Measurements from ENCODE around the gene SUPT5H. TPM values are rescaled to one million over a fixed set of nuclear protein-coding genes. Genes with fewer than 3 reads are reported as not detected.

SUPT5H gene
- total RNA-seq, 3 donors from 2014 or later: 101 to 122 (median 102) TPM

GRCh38 chr19:39422020-39422419 lies 23.4 kb upstream of the SUPT5H start:
- no peak for ATAC-seq
- DNase-seq: no peak
- no peaks in the 10 kb centered on the region for H3K36me3 ChIP-seq (ENCODE audit: low read depth)
- H3K9me3 ChIP-seq: no peaks in the 10 kb centered on the region
- intact Hi-C loops (cut with DNase I, micrococcal nuclease): no loop called here
- no peak overlapping the region for H3K4me3 ChIP-seq
- TF ChIP-seq CTCF (IDR thresholded peaks at IDR 0.05): no peak
- no peaks in the 10 kb centered on the region for H3K4me1 ChIP-seq (ENCODE audit: low read depth)

- no peak for ATAC-seq
- intact Hi-C loops (cut with DNase I, micrococcal nuclease): no loop called here
- TF ChIP-seq CTCF (IDR thresholded peaks at IDR 0.05): no peak
- no peaks in the 10 kb centered on the region for H3K9me3 ChIP-seq
- DNase-seq: peak in 2 of 3 donors; percentile 18 to 44
- no peak overlapping the region for H3K4me3 ChIP-seq
- no peaks in the 10 kb centered on the region for H3K4me1 ChIP-seq (ENCODE audit: low read depth)
- no peaks in the 10 kb centered on the region for H3K36me3 ChIP-seq (ENCODE audit: low read depth)
Measured at GRCh38 chr19:39423258-39424086, 21.9 kb upstream of the SUPT5H start.

- intact Hi-C loops (cut with DNase I, micrococcal nuclease): no loop called here
- no peak for ATAC-seq
Measured at GRCh38 chr19:39424934-39425333, 20.4 kb upstream of the SUPT5H start.

GRCh38 chr19:39425744-39426143 lies 19.6 kb upstream of the SUPT5H start:
- DNase-seq (no peak), ATAC-seq (no peak)

More at GRCh38 chr19:39424934-39425333, 20.4 kb upstream of the SUPT5H start:
- no peaks in the 10 kb centered on the region for H3K9me3 ChIP-seq
- no peaks in the 10 kb centered on the region for H3K36me3 ChIP-seq (ENCODE audit: low read depth)
- no peak for TF ChIP-seq CTCF (IDR thresholded peaks at IDR 0.05)
- no peak overlapping the region for H3K4me3 ChIP-seq
- H3K4me1 ChIP-seq (ENCODE audit: low read depth): no peaks in the 10 kb centered on the region
- no peak for DNase-seq

GRCh38 chr19:39426170-39426569 lies 19.2 kb upstream of the SUPT5H start:
- no peaks in the 10 kb centered on the region for H3K36me3 ChIP-seq (ENCODE audit: low read depth)
- no peaks in the 10 kb centered on the region for H3K9me3 ChIP-seq
- DNase-seq (no peak), ATAC-seq (no peak)
- intact Hi-C loops (cut with DNase I, micrococcal nuclease): no loop called here
- no peak for TF ChIP-seq CTCF (IDR thresholded peaks at IDR 0.05)
- peaks cover 2% of the 10 kb centered on the region for H3K4me1 ChIP-seq (ENCODE audit: low read depth)
- no peak overlapping the region for H3K4me3 ChIP-seq

More at GRCh38 chr19:39425744-39426143, 19.6 kb upstream of the SUPT5H start:
- H3K36me3 ChIP-seq (ENCODE audit: low read depth): no peaks in the 10 kb centered on the region
- H3K4me3 ChIP-seq: no peak overlapping the region
- H3K9me3 ChIP-seq: no peaks in the 10 kb centered on the region
- intact Hi-C loops (cut with DNase I, micrococcal nuclease): no loop called here
- no peak for TF ChIP-seq CTCF (IDR thresholded peaks at IDR 0.05)
- H3K4me1 ChIP-seq (ENCODE audit: low read depth): no peaks in the 10 kb centered on the region
